Measurements from ENCODE around the gene FAM168A. TPM values are rescaled to one million over a fixed set of nuclear protein-coding genes. Genes with fewer than 3 reads are reported as not detected.

Gene FAM168A
- total RNA-seq, 4 donors from 2014 or later = 28.8 to 53.5 (median 30.6) TPM

DNA sequence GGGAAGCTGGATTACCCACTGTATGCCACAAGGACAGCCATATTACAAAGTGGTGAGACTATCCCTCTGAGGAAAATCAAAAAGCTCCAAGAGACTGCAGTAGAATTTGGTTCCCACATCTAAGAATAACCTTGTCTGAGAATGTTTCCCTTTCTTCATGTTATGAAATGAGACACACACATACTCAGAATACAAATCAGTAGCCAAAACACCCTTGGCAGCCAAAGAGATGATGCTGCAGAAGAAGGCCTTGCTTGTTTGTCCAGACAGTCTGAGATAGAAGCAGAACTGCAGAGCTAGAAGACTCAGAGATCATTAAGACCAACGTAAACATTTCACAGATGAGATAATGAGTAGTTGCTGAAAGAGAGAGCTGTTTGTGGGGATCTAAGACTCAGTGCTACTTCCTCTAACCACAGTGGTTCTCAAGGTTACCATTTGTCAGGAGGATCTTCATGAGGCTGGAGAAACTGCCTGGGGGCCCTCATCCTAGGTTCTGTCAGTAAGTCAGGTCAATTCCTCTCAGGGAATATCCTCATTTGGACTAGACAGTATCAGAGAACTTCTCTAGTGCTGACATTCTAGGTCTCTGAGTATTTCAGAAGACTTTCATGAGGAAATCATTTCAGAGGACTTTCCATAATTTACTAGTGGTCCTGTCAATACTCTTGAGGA lies 182.8 kb downstream of the FAM168A start:
- peaks cover 0 to 24% (median 0%) of the 10 kb centered on the region in 3 donors for H3K36me3 ChIP-seq
- WGBS, 2 donors = 17 to 20% methylated on average over 1 of the region's 1 CpG
- TF ChIP-seq CTCF (IDR thresholded peaks at IDR 0.05) (no peak), POLR2A (IDR thresholded peaks at IDR 0.05) (no peak), EP300 (IDR thresholded peaks at IDR 0.05) (no peak)
- peak in 1 of 2 donors; percentile 39 for DNase-seq (ENCODE audit: low spot score in 2 of 2)
- H3K27ac ChIP-seq = peak overlapping the region in 3 of 4 donors; percentile 21 to 73 (median 66)
- H3K27me3 ChIP-seq = no peaks in the 10 kb centered on the region
- no peaks in the 10 kb centered on the region for H3K9me3 ChIP-seq
- H3K4me1 ChIP-seq = peaks cover 0 to 63% (median 34%) of the 10 kb centered on the region in 4 donors
- no peak overlapping the region for H3K4me3 ChIP-seq

- no peak overlapping the region for H3K4me3 ChIP-seq
- TF ChIP-seq POLR2A (IDR thresholded peaks at IDR 0.05) (no peak), CTCF (IDR thresholded peaks at IDR 0.05) (no peak)
- H3K27me3 ChIP-seq = no peaks in the 10 kb centered on the region
- 77 to 80% methylated on average over 2 of the region's 2 CpGs for WGBS, 2 donors
- no peaks in the 10 kb centered on the region for H3K9me3 ChIP-seq
- peak overlapping the region in 2 of 4 donors; percentile 28 to 73 for H3K27ac ChIP-seq
- no peak for DNase-seq (ENCODE audit: low spot score in 2 of 2)
- H3K36me3 ChIP-seq = peaks cover 0 to 24% (median 0%) of the 10 kb centered on the region in 3 donors
- H3K4me1 ChIP-seq = peaks cover 0 to 63% (median 34%) of the 10 kb centered on the region in 4 donors
These were observed 184.7 kb downstream of the FAM168A start for GRCh38 chr11:73413256-73413655.

GRCh38 chr11:73412308-73412707 lies 185.6 kb downstream of the FAM168A start:
- no peaks in the 10 kb centered on the region for H3K9me3 ChIP-seq

DNA sequence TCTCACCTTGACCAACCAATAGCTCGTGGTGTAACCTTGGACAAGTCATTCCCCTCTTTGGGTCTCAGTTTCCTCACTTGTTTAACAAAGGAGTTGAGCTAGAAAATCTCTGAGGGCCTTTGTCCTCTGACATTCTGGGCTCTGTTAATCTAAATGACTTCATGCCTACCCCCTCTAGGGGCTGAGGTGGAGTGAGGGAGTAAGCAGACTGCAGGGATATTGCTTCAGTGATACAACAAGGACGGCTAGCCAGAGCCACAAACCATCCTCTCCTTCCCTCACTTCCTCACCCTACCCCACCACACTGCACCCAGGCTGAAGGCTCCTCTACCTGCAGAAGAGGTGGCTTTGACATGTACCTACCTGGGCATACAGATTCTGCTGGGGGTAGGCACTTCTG lies 186.9 kb downstream of the FAM168A start:
- peaks cover 0 to 59% (median 28%) of the 10 kb centered on the region in 4 donors for H3K4me1 ChIP-seq
- peak overlapping the region in 1 of 4 donors; percentile 44 for H3K27ac ChIP-seq
- TF ChIP-seq POLR2A (IDR thresholded peaks at IDR 0.05) (no peak), EP300 (IDR thresholded peaks at IDR 0.05) (no peak), CTCF (IDR thresholded peaks at IDR 0.05) (no peak)
- no peaks in the 10 kb centered on the region for H3K27me3 ChIP-seq
- WGBS, 2 donors = 65 to 68% methylated on average over 2 of the region's 2 CpGs
- no peak overlapping the region for H3K4me3 ChIP-seq
- H3K9me3 ChIP-seq = no peaks in the 10 kb centered on the region
- DNase-seq (ENCODE audit: low spot score in 2 of 2) = no peak
- peaks cover 0 to 42% (median 0%) of the 10 kb centered on the region in 3 donors for H3K36me3 ChIP-seq

More at GRCh38 chr11:73412308-73412707, 185.6 kb downstream of the FAM168A start:
- 35 to 42% methylated on average over 3 of the region's 3 CpGs for WGBS, 2 donors
- no peak for TF ChIP-seq EP300 (IDR thresholded peaks at IDR 0.05)
- TF ChIP-seq CTCF (IDR thresholded peaks at IDR 0.05) = no peak
- no peak for TF ChIP-seq POLR2A (IDR thresholded peaks at IDR 0.05)
- Histone ChIP-seq H3K27me3 (no peaks in the 10 kb centered on the region), H3K4me3 (no peak overlapping the region), H3K4me1 (peaks cover 0 to 63% (median 33%) of the 10 kb centered on the region in 4 donors), H3K27ac (peak overlapping the region in 3 of 4 donors; percentile 21 to 73 (median 28)), H3K36me3 (peaks cover 0 to 30% (median 0%) of the 10 kb centered on the region in 3 donors)
- no peak for DNase-seq (ENCODE audit: low spot score in 2 of 2)

- Histone ChIP-seq H3K27me3 (no peaks in the 10 kb centered on the region), H3K9me3 (no peaks in the 10 kb centered on the region), H3K27ac (no peak overlapping the region), H3K4me3 (no peak overlapping the region), H3K36me3 (peaks cover 0 to 46% (median 0%) of the 10 kb centered on the region in 3 donors), H3K4me1 (peaks cover 0 to 55% (median 24%) of the 10 kb centered on the region in 4 donors)
- WGBS, 2 donors = 62 to 71% methylated on average over 1 of the region's 1 CpG
- no peak for TF ChIP-seq CTCF (IDR thresholded peaks at IDR 0.05)
- TF ChIP-seq POLR2A (IDR thresholded peaks at IDR 0.05) = no peak
- no peak for TF ChIP-seq EP300 (IDR thresholded peaks at IDR 0.05)
- no peak for DNase-seq (ENCODE audit: low spot score in 2 of 2)
These were observed 187.3 kb downstream of the FAM168A start for GRCh38 chr11:73410627-73411026.

Data from tibial nerve (tissue), 4 donors.